Stimulated activated effector memory CD8-positive, alpha-beta T cell treated with anti-CD3 and anti-CD28 coated beads, Interleukin-12 subunit alpha, Interleukin-12 subunit beta, amount 100 ng/mL, for 72 hours (primary cell): ENCODE measurements around the gene KCNMA1.

Experiments used
- ATAC-seq: fragments of 150-1000 bp; cut with Tn5 transposase; 2 replicates; pipeline ENCODE4 v1.10.0; 2021
- DNase-seq, 2 donors: peaks; one replicate each; pipeline ENCODE4 v3.0.0; 2021 to 2022; ENCODE audit warnings: low spot score in 2 of 2
- H3K27ac Mint-ChIP-seq: one replicate; pipeline ENCODE4 v1.8.0; 2022; ENCODE audit warnings: mild to moderate bottlenecking, mixed read lengths
- H3K36me3 Mint-ChIP-seq: one replicate; pipeline ENCODE4 v1.8.0; 2022; ENCODE audit warnings: mild to moderate bottlenecking, mixed read lengths
- H3K4me1 Mint-ChIP-seq: one replicate; pipeline ENCODE4 v1.8.0; 2022; ENCODE audit warnings: mixed read lengths
- H3K4me3 Mint-ChIP-seq: one replicate; pipeline ENCODE4 v1.8.0; 2022; ENCODE audit warnings: mild to moderate bottlenecking, mixed read lengths
- H3K9me3 Mint-ChIP-seq: one replicate; pipeline ENCODE4 v1.8.0; 2022; ENCODE audit warnings: mixed read lengths

KCNMA1 gene

GRCh38 chr10:77486517-77486916 lies 151.1 kb downstream of the KCNMA1 start:
- no peaks in the 10 kb centered on the region for H3K9me3 Mint-ChIP-seq
- no peak for DNase-seq
- H3K27ac Mint-ChIP-seq = no peak overlapping the region
- H3K36me3 Mint-ChIP-seq = no peaks in the 10 kb centered on the region
- no peaks in the 10 kb centered on the region for H3K4me1 Mint-ChIP-seq
- ATAC-seq = no peak
- no peak overlapping the region for H3K4me3 Mint-ChIP-seq

GRCh38 chr10:77485847-77486246 lies 151.8 kb downstream of the KCNMA1 start:
- ATAC-seq (no peak), DNase-seq (no peak)
- no peak overlapping the region for H3K27ac Mint-ChIP-seq
- no peak overlapping the region for H3K4me3 Mint-ChIP-seq
- no peaks in the 10 kb centered on the region for H3K9me3 Mint-ChIP-seq
- H3K36me3 Mint-ChIP-seq = no peaks in the 10 kb centered on the region
- no peaks in the 10 kb centered on the region for H3K4me1 Mint-ChIP-seq

- H3K4me3 Mint-ChIP-seq = no peak overlapping the region
- H3K9me3 Mint-ChIP-seq = no peaks in the 10 kb centered on the region
- DNase-seq = no peak
- H3K4me1 Mint-ChIP-seq = no peaks in the 10 kb centered on the region
- H3K27ac Mint-ChIP-seq = no peak overlapping the region
- no peak for ATAC-seq
- H3K36me3 Mint-ChIP-seq = no peaks in the 10 kb centered on the region
Measured at GRCh38 chr10:77482072-77482471, 155.5 kb downstream of the KCNMA1 start.

GRCh38 chr10:77479586-77479985 lies 158.0 kb downstream of the KCNMA1 start:
- ATAC-seq (no peak), DNase-seq (no peak)
- no peaks in the 10 kb centered on the region for H3K36me3 Mint-ChIP-seq
- H3K27ac Mint-ChIP-seq = no peak overlapping the region
- H3K4me3 Mint-ChIP-seq = no peak overlapping the region
- H3K9me3 Mint-ChIP-seq = no peaks in the 10 kb centered on the region
- no peaks in the 10 kb centered on the region for H3K4me1 Mint-ChIP-seq

GRCh38 chr10:77478962-77479359 lies 158.6 kb downstream of the KCNMA1 start:
- H3K36me3 Mint-ChIP-seq = no peaks in the 10 kb centered on the region
- ATAC-seq = no peak
- H3K9me3 Mint-ChIP-seq = no peaks in the 10 kb centered on the region
- H3K27ac Mint-ChIP-seq = no peak overlapping the region
- no peak overlapping the region for H3K4me3 Mint-ChIP-seq
- DNase-seq = no peak
- H3K4me1 Mint-ChIP-seq = no peaks in the 10 kb centered on the region

- Mint-ChIP-seq H3K27ac (no peak overlapping the region), H3K4me3 (no peak overlapping the region), H3K4me1 (no peaks in the 10 kb centered on the region), H3K9me3 (no peaks in the 10 kb centered on the region), H3K36me3 (no peaks in the 10 kb centered on the region)
- ATAC-seq (no peak), DNase-seq (no peak)
Measured at GRCh38 chr10:77478247-77478961, 159.2 kb downstream of the KCNMA1 start.

- DNase-seq (no peak), ATAC-seq (no peak)
- Mint-ChIP-seq H3K9me3 (no peaks in the 10 kb centered on the region), H3K36me3 (no peaks in the 10 kb centered on the region), H3K4me1 (no peaks in the 10 kb centered on the region), H3K27ac (no peak overlapping the region), H3K4me3 (no peak overlapping the region)
Measured at GRCh38 chr10:77475522-77475921, 162.1 kb downstream of the KCNMA1 start.

GRCh38 chr10:77474939-77475338 lies 162.7 kb downstream of the KCNMA1 start:
- Mint-ChIP-seq H3K9me3 (no peaks in the 10 kb centered on the region), H3K4me1 (no peaks in the 10 kb centered on the region), H3K27ac (no peak overlapping the region), H3K4me3 (no peak overlapping the region), H3K36me3 (no peaks in the 10 kb centered on the region)
- ATAC-seq (no peak), DNase-seq (no peak)

GRCh38 chr10:77474386-77474785 lies 163.2 kb downstream of the KCNMA1 start:
- Mint-ChIP-seq H3K27ac (no peak overlapping the region), H3K36me3 (no peaks in the 10 kb centered on the region), H3K4me1 (no peaks in the 10 kb centered on the region), H3K4me3 (no peak overlapping the region), H3K9me3 (no peaks in the 10 kb centered on the region)
- ATAC-seq (no peak), DNase-seq (no peak)

- Mint-ChIP-seq H3K4me3 (no peak overlapping the region), H3K9me3 (no peaks in the 10 kb centered on the region), H3K4me1 (no peaks in the 10 kb centered on the region), H3K27ac (no peak overlapping the region), H3K36me3 (no peaks in the 10 kb centered on the region)
- DNase-seq (no peak), ATAC-seq (no peak)
Measured at GRCh38 chr10:77472146-77472545, 165.5 kb downstream of the KCNMA1 start.

- Mint-ChIP-seq H3K9me3 (no peaks in the 10 kb centered on the region), H3K36me3 (no peaks in the 10 kb centered on the region), H3K4me1 (no peaks in the 10 kb centered on the region), H3K27ac (no peak overlapping the region), H3K4me3 (no peak overlapping the region)
- no peak for ATAC-seq
- no peak for DNase-seq
Measured at GRCh38 chr10:77471069-77471536, 166.5 kb downstream of the KCNMA1 start.

- no peaks in the 10 kb centered on the region for H3K36me3 Mint-ChIP-seq
- no peak overlapping the region for H3K4me3 Mint-ChIP-seq
- ATAC-seq = no peak
- no peak for DNase-seq
- no peak overlapping the region for H3K27ac Mint-ChIP-seq
- no peaks in the 10 kb centered on the region for H3K4me1 Mint-ChIP-seq
- no peaks in the 10 kb centered on the region for H3K9me3 Mint-ChIP-seq
Measured at GRCh38 chr10:77467422-77467963, 170.1 kb downstream of the KCNMA1 start.

- Mint-ChIP-seq H3K4me1 (no peaks in the 10 kb centered on the region), H3K4me3 (no peak overlapping the region), H3K27ac (no peak overlapping the region), H3K9me3 (no peaks in the 10 kb centered on the region), H3K36me3 (no peaks in the 10 kb centered on the region)
- no peak for ATAC-seq
- DNase-seq = no peak
Measured at GRCh38 chr10:77463967-77464745, 173.5 kb downstream of the KCNMA1 start.

GRCh38 chr10:77463499-77463898 lies 174.1 kb downstream of the KCNMA1 start:
- ATAC-seq (no peak), DNase-seq (no peak)
- no peaks in the 10 kb centered on the region for H3K4me1 Mint-ChIP-seq
- H3K27ac Mint-ChIP-seq = no peak overlapping the region
- no peaks in the 10 kb centered on the region for H3K36me3 Mint-ChIP-seq
- H3K4me3 Mint-ChIP-seq = no peak overlapping the region
- no peaks in the 10 kb centered on the region for H3K9me3 Mint-ChIP-seq

- no peaks in the 10 kb centered on the region for H3K4me1 Mint-ChIP-seq
- H3K36me3 Mint-ChIP-seq = no peaks in the 10 kb centered on the region
- no peak overlapping the region for H3K27ac Mint-ChIP-seq
- no peaks in the 10 kb centered on the region for H3K9me3 Mint-ChIP-seq
- ATAC-seq = no peak
- H3K4me3 Mint-ChIP-seq = no peak overlapping the region
- DNase-seq = no peak
Measured at GRCh38 chr10:77461636-77462296, 175.8 kb downstream of the KCNMA1 start.
